Measurements from ENCODE around the gene HID1.

HID1 gene

DNA sequence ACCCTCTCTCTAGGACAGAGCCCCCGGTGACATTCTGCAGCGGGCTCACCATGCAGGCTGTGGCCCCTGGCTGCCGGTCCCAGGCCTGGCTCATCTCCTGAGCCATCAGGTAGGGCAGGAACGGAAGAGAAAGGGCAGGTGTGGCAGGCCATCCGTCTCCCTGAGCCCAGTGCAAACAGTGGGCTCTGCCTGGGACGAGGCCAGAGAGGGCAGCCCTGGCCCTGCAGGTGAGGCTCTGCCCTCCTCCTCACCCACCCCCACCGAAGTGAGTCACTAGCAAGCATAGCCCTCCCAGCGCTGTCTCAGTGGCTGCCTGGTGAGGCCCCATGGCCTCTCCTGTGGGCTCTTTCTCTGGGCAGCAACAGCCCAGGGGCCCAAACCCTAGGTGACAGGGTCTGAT, 22.4 kb downstream of the HID1 start:
- no peak for DNase-seq (ENCODE audit: low read depth, low spot score)

DNA sequence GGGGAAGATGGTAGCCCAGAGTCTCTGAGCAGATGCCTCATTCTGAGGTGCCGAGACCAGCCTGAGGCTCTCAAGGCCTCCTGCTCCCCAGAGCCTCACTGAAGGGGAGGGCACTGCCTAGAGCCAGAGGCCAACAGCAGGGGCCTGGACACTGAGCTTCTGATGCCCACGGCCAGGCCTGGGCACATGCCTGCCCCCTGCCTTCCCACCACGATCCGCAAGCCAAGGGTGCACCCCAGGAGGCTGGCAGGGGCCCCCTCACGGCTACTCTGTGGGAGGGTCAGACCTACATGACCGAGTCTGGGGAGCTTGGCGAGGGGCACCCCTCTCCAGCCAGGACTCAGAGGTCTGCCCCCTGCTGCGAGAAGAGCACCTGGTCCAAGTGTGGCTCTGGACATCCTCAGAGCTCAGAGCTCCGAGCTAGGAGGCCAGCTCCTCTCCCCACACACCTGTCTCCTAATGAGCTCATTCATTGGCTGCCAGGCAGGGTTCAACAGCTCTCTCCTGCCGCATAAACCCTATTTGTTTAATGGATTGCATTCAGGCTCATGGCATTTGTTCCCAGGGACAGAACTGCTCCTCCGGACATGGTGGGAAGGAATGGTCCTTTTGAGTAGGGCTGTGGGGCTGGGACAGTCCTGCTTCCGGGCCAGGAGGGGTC, 23.0 kb downstream of the HID1 start:
- DNase-seq (ENCODE audit: low read depth, low spot score) = no peak

DNA sequence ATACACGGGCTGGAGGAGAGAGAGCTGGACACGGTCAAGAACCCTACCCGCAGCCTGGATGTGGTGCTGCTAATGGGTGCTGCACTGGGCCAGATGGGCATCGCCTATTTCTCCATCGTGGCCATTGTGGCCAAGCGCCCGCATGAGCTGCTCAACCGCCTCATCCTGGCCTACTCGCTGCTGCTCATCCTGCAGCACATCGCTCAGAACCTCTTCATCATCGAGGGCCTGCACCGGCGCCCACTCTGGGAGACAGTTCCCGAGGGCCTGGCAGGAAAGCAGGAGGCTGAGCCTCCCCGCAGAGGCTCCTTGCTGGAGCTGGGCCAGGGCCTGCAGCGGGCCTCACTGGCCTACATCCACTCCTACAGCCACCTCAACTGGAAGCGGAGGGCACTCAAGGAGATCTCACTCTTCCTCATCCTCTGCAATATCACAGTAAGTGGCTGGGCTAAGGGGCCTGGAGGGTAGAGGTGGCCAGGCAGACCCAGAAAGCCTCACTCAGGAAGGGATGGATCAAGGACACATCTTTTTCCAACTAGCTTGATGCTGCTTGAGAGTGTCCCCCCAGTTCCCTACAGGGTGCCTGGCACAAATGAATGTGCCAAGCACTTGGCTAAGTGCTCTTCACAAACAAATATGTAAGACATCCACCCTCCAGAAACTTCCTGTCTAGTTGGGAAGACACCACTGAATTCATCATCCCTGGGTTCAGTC, 25.4 kb downstream of the HID1 start:
- no peak for DNase-seq (ENCODE audit: low read depth, low spot score)

DNA sequence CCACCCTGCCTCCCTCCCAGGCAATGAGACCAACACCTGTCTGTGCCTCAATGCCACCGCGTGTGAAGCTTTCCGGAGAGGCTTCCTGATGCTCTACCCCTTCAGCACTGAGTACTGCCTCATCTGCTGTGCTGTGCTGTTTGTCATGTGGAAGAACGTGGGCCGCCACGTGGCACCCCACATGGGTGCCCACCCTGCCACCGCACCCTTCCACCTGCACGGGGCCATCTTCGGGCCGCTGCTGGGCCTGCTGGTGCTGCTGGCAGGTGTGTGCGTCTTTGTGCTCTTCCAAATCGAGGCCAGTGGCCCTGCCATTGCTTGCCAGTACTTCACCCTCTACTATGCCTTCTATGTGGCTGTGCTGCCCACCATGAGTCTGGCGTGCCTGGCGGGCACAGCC, 25.9 kb downstream of the HID1 start:
- DNase-seq (ENCODE audit: low read depth, low spot score) = no peak

DNA sequence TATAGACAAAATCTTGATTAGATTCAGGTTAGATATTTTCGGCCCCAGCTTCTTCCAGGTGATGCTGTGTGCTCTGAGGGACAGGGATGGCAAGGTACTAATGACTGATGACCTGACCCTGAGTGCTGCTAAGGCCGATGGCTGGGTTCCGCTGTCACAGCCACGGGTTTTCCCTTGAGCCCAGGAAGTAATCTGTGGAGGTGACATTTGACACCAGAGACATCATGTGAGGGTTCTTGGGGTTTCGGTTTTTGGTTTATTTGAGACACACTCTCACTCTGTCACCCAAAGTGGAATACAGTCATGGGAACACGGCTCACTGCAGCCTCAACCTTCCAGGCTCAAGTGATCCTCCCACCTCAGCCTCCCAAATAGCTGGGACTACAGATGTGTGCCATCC, 27.0 kb downstream of the HID1 start:
- no peak for DNase-seq (ENCODE audit: low read depth, low spot score)

DNA sequence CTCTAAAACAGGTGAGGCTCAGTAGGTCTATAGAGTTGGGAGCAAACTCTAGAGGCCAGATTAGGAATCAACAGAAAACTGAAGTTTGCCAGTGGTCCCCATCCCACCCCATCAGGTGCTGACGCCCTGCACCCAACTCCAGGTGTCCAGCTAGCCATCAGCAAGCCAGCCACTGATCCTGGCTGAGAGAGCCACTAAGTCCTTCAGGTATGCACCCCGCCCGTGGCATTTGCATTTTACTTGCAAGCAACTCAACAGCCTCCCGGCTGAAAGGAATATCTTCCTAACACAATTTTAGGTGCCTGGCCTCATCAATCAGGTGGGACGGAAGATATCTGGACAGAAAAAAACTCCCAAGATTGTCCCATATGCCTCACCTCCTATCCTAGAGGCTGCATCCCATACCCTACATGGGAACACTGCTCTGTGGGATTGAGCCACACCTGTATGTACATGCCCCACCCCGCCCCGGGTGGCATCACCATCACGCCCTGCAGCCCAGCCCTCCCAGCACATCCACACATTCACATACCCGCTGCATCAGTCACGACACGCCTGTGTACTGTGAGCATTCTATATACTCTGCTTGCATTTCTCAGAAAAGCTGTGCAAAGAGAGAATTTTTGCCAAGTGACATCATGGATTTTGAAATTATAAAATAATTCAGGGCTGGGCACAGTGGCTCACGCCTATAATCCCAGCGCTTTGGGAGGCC, 28.6 kb downstream of the HID1 start:
- no peak for DNase-seq (ENCODE audit: low read depth, low spot score)

DNA sequence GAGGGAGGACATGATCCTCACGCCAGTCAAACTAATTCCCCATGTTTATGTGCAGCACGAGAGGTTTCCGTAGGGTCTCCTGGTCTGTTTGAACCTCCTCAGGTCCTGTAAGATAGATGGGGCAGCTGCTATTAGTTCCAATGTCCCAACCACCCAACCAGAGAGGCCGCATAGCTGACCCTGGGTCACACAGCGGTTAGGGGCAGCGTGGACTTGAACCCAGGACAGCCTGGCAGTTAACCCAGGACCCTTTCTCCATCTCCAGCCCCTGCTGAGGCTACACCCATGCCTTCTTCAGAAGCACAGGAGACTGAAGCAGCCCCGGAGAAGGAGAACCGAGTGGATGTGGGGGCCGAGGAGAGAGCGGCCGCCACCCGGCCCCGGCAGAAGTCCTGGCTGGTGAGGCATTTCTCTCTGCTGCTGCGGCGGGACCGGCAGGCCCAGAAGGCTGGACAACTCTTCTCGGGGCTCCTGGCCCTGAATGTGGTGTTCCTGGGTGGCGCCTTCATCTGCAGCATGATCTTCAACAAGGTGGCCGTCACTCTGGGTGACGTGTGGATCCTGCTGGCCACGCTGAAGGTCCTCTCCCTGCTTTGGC, 31.3 kb downstream of the HID1 start:
- no peak for DNase-seq (ENCODE audit: low read depth, low spot score)

DNA sequence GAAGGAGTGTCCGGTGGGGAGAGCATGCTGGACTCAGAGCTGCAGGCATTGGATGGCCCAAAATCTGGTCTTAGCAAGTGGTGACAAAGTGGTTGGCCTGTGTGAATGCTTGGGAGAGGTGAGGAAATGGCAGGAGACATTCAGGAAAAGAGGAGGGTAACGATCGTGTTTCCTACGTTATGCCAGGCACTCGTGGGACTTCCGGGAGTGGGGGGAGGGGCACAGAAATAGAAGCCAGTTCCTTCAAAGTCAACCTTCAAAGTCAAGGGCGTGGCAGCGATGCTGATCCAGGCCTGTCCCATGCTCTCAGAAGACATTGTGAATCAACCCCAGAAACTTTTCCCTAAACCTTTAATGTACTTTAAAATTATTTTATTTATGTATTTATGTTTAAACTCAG, 33.0 kb downstream of the HID1 start:
- no peak for DNase-seq (ENCODE audit: low read depth, low spot score)

DNA sequence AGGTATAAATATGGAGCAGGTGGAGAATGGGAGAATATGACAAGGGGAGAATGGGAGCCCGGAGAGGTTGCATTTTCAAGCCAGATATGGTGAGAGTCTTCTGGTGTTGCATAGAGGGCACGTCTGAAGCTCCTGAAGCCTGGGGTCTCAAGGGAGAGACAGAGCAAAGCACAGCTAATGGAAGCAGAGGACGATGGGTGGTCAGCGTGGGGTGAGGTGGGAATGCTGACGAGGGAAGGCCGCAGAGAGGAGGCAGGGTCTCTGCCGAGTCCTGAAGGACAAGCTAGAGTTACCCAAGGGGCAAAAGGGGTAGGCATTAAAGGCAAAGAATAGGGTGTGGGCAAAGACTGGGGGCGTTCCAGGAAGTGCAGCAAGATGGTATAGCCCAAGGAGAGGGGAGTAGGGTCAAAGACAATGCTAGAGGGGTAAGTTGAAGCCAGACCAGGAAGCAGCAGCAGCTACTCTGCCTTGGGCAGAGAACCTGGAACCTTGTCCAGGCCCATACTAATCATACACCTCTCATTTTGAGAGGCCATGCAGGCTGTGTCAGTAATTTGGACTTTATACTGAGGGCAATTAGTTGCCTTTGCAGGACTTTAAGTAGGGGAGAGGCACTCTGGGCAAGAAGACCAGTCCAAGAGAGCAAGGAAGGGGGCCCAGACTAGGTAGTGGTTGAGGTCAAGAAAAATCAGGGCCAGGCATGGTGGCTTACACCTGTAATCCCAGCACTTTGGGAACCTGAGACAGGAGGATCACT, 34.2 kb downstream of the HID1 start:
- DNase-seq (ENCODE audit: low read depth, low spot score) = no peak

DNA sequence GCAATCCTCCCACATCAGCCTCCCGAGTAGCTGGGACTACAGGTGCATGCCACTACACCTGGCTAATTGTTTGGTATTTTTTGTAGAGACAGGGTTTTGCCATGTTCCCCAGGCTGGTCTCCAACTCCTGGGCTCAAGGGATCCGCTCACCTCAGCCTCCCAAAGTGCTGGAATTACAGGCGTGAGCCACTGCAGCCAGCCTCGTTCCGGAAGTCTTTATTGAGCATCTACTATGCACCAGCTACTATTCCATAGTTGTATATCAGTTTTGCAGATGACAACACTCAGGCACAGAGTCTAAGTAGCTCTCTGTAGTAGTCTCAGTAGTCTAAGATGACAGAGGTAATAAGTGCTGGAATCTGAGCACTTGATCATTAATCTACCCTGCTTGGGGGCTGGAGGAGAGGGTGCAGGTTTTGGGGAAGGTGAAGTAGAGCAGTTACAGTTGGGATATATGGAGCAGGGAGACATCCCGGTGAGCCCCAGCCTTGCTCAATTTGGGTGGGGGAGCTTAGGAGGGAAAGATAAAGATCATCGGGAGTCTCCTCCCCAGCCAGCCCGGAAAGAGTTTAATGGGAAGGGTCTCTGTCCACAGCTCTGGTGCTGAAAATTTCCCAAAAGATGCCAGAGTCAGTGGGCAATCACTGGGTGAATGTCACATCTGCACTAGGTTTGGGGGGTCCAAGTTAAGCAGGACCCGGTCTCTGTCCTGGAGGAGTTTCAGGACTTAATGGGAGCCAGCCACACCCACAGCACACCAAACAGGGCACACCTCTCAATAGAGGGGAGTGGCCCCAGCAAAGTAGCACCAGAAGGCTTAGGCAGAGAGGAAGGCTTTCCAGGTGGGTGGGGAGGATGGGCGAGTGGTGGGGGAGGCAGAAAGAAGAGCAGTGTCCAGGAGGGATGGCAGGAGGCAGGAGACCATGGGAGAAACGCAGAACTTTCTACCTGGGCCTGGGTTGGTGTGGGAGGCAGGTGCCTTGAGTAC, 35.2 kb downstream of the HID1 start:
- no peak for DNase-seq (ENCODE audit: low read depth, low spot score)

DNA sequence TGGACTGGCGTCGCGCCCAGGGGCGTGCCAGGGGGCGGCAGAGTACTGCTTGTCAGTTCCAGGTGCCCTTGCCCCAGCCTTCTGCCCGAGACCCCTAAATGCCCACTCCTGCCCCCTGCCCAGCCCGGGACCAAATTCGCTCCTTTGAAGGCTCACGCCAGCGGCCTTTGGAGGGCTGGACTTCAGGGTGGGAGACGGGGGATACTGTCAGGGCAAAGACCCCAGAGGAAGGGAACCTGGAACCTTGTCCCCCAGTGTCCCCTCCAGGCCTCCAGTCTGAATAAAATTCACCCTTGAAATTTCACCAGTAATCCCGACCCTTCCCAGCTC, 36.1 kb downstream of the HID1 start:
- no peak for DNase-seq (ENCODE audit: low read depth, low spot score)

DNA sequence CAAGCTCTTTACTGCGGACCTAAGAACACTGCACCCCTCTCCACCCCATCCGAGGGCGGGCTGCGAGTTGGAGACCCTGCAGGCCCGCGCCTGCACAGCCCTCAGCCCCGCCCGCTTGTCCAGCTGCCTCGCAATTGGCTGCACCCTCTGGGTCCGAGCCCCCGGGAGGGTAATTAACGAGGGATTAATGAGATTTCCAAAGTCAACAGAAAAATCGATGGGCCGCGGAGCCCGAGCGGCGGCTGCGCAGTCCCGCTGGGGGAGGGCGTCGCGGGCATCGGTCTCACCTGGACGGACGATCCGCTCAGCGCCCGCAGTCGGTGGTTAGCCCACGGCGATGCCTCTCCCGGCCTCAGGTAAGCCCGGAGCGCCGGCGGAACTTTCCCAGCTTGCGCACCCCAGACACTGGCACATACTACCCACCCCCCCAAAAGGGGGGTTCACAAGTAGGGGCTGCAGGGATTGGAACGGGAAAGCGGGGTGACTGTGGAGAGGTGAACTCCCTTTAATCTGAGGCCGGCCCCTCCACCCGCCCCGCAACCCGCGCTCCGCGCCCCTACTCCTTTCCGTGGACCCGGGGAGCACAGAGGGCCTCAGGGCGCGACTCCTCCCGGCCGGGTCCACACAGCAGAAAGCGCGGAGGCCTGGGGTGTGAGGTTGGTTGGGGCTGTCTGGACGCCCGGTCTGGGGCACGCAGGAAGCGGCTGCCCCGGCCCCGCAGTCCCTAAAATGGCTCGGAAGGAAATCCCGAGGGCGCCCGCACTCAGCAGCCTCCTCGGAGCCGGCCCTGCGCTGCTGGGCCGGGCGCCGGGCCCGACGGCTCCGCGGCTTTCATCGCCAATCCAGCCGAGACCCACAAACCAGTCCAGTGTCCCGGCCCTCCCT, 36.7 kb downstream of the HID1 start, which contains the start of gene OTOP3:
TSS of gene OTOP3 (plus strand) at position 314 of the 885 bp plus-strand sequence. CDS start at position 338, 24 bp downstream.
- DNase-seq (ENCODE audit: low read depth, low spot score) = no peak

DNA sequence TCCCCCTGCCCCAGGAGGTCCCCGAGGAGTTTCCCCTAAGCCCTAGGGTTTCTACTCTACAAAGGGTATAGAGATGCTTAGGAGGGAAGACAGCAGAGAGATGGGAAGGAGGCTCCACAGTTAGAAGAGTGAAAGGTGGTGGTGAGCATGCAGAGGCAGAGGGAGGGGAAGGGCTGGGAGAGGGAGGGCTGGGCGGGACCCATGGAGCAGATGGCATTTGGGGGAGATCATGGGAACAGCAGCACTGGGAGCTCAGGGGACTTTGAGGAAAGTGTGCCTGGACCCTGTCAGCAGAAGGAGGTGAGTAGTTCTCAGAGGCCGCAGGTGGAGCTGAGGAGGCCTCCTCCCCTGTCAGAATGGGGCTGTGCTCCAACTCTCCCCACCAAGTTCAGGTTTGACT, 37.5 kb downstream of the HID1 start:
- DNase-seq (ENCODE audit: low read depth, low spot score) = no peak

DNA sequence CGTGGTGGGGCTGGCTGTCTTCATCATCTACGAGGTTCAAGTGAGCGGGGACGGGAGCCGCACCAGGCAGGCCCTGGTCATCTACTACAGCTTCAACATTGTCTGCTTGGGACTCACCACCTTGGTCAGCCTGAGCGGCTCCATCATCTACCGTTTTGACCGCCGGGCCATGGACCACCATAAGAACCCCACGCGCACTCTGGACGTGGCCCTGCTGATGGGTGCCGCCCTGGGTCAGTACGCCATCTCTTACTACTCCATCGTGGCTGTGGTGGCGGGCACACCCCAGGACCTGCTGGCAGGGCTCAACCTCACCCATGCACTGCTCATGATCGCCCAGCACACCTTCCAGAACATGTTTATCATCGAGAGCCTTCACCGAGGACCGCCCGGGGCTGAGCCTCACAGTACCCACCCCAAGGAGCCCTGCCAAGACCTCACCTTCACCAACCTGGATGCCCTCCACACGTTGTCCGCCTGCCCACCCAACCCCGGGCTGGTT, 42.0 kb downstream of the HID1 start:
- no peak for DNase-seq (ENCODE audit: low read depth, low spot score)

DNA sequence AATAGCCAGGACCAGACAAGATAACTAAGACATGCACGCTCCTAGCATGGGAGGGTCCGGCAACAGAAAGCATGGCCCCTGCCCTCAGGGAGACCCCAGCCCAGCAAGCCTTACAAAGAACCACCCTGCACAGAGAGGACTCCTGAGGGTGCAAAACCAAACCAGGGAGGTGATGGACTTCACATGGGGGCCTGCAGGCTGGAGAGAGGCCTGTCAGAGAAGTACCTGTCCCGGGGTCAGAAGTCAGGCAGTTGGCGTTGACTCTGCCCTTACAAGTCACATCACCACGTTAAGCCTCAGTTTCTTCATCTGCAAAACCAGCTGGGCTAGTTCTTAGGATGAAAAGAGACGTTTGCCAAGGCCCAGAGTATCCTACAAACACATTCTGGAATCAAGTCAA, 43.8 kb downstream of the HID1 start:
- DNase-seq (ENCODE audit: low read depth, low spot score) = no peak

DNA sequence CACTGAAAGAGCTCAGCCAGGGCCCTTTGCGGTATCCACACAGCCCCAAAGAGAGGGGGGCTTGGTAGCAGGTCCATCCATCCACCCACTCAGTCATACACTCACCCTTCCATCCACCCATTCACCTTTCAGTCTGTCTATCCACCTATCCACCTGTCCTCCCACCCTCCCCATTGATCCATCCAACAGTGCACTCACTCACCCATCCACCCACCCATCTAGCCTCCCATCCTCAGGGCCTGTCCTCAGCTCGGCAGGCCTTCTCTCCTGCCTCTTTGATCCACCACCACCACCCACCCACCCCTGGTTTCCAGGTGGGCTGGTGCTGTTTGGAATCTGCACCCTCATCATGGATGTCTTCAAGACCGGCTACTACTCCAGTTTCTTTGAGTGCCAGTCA, 47.3 kb downstream of the HID1 start:
- DNase-seq (ENCODE audit: low read depth, low spot score) = no peak

DNA sequence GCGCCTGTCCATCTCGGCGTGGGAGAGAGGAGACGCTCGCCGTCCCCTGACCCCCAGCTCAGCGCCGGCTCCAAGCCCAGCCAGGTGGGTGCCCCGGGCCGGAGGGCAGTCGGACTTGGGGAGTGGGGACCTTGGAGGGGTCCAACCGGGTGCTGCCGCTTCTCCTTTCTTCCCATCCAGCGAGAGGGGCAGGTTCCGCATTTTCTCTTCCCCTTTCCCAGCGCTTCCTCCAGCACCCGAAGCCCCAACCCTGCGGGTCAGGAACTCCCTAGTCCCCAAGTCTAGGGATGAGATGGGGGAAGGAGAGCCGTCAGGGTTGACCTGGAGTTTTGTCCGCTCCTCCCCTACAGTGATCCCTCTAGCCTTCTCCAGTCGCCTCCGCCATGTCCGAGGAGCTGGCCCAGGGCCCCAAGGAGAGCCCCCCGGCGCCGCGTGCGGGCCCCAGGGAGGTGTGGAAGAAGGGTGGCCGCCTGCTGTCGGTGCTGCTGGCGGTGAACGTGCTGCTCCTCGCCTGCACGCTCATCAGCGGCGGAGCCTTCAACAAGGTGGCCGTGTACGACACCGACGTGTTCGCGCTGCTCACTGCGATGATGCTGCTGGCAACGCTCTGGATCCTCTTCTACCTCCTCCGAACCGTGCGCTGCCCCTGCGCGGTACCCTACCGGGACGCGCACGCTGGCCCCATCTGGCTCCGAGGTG, 48.2 kb downstream of the HID1 start, which contains the start of gene OTOP2:
TSS of gene OTOP2 (plus strand) at position 24 of the 699 bp plus-strand sequence. CDS start at position 384, 360 bp downstream.
- no peak for DNase-seq (ENCODE audit: low read depth, low spot score)

DNA sequence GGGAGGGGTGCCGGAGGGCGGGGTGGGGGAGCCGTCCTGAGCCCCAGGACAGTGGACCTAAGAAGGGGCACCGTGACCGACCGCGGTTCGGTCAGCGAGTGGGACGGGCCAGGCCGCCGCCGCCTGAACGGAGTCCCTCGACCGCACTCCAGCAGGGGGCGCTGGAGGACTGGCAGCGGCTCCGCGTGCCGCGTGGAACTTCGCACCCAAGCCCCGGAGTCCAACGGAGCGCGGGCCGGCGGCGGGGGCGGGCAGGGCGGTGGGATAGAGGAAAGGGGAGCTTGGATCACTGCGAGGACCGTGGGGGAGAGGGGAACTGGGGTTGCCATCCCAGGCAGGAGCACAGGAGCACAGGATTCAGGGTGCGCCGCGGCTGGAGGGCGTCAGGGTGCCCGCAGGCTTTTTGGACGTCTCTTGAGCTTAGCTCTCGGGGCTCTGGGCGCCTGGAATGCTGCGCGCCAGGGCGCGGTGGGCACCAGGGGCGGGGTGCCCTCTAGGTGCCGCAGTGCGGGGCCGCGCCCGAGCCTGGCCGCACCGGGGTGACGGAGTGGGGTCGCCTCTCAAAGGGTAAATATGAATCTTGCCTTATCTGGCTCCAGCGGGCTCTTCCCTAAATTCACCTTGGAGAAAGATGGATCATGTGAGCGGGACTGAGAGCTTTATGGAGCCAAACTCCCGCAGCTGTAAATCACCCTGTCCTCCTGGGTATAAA, 48.9 kb downstream of the HID1 start:
- DNase-seq (ENCODE audit: low read depth, low spot score) = no peak

Data from brain pericyte (primary cell).